Ascending aorta (tissue), 1 donor: Measurements from ENCODE around the gene TSPAN15. TPM values are rescaled to one million over a fixed set of nuclear protein-coding genes. Genes with fewer than 3 reads are reported as not detected.

ENCODE experiments used
- total RNA-seq: library from RNA; depleted of rRNA; stranded (reverse); fragments of >200 nt; gene quantifications from one replicate; pipeline ENCODE4 v1.1.0, GENCODE V29; 2016

TSPAN15 gene
- total RNA-seq, 1 donor from 2014 or later = 31.9 TPM

Other genes with a start within 250 kb of the TSPAN15 start
- not detected for gene HKDC1, start 231.1 kb upstream of the TSPAN15 start, total RNA-seq
- gene HK1, start 173.0 kb upstream of the TSPAN15 start, total RNA-seq = 128 TPM
- not detected for gene TACR2, start 34.5 kb upstream of the TSPAN15 start, total RNA-seq
- gene NEUROG3, start 122.0 kb downstream of the TSPAN15 start, total RNA-seq = not detected
- not detected for gene FAM241B, start 178.8 kb downstream of the TSPAN15 start, total RNA-seq